Testis (tissue), 3 donors: ENCODE results near the gene PBXIP1. TPM values are rescaled to one million over a fixed set of nuclear protein-coding genes. Genes with fewer than 3 reads are reported as not detected.

Source experiments
- DNase-seq: peaks from one replicate; pipeline ENCODE4 v3.0.0-alpha.2; 2019
- H3K27ac ChIP-seq, 2 donors: fragments of 200-600 bp; sonication (generic); one replicate each; pipeline ENCODE4 v1.5.1; 2019
- H3K27me3 ChIP-seq: fragments of 200-600 bp; sonication (generic); one replicate; pipeline ENCODE4 v1.5.1; 2019
- H3K36me3 ChIP-seq: fragments of 200-600 bp; sonication (generic); one replicate; pipeline ENCODE4 v1.5.1; 2017; ENCODE audit warnings: low read depth; ENCODE audit errors: missing control alignments
- H3K4me1 ChIP-seq: fragments of 200-600 bp; sonication (generic); one replicate; pipeline ENCODE4 v1.5.1; 2019
- H3K4me3 ChIP-seq, 2 donors: fragments of 200-600 bp; sonication (generic); one replicate each; pipeline ENCODE4 v1.5.1; 2017 to 2019
- H3K9me3 ChIP-seq: fragments of 200-600 bp; sonication (generic); one replicate; pipeline ENCODE4 v1.5.1; 2017
- POLR2A ChIP-seq: fragments of 450-650 bp; IDR thresholded peaks from one replicate; pipeline ENCODE4 v1.6.1; 2017; ENCODE audit warnings: antibody characterized with exemption, mild to moderate bottlenecking, moderate library complexity
- WGBS, 2 donors: methylation state at CpG; one replicate each; pipeline ENCODE4 v1.1.5; 2018; 5-methylcytosine and 5-hydroxymethylcytosine counted together
- intact Hi-C: fragments of 100-400 bp; cut with DNase I; formaldehyde crosslinking; loops from one replicate; pipeline ENCODE4 v1.15.1; 2023; ENCODE audit warnings: low total_unique reads
- polyA plus RNA-seq: library from polyadenylated mRNA; stranded (reverse); fragments of 350-450 nt; fragmentation: Illumina TruSeq; extraction: RNeasy Lipid Tissue Mini Kit (QIAGEN cat#74804); gene quantifications from one replicate; pipeline ENCODE4 v1.2.3, GENCODE V29; 2014; ENCODE audit warnings: low read depth, low replicate concordance; ENCODE audit not compliant: insufficient read depth
- total RNA-seq, 2 donors: library from RNA; depleted of rRNA; stranded (reverse); fragments of >200 nt; gene quantifications; one replicate each; pipeline ENCODE4 v1.2.3, GENCODE V29; 2016
- TF ChIP-seq, protein P1 (sequence below), 3 experiments: fragments of 450-650 bp in 2 of 3; fragments of 200-600 bp in 1 of 3; sonication (generic) in 1 of 3; IDR thresholded peaks; one replicate each; pipeline ENCODE4 v1.5.1; 2016 to 2019; ENCODE audit warnings: antibody characterized with exemption in 3 of 3, mild to moderate bottlenecking in 2 of 3, moderate library complexity in 1 of 3

Gene PBXIP1
- total and polyA plus RNA-seq, 3 donors from 2014 or later = 84.1 to 111 (median 87.1) TPM

DNA sequence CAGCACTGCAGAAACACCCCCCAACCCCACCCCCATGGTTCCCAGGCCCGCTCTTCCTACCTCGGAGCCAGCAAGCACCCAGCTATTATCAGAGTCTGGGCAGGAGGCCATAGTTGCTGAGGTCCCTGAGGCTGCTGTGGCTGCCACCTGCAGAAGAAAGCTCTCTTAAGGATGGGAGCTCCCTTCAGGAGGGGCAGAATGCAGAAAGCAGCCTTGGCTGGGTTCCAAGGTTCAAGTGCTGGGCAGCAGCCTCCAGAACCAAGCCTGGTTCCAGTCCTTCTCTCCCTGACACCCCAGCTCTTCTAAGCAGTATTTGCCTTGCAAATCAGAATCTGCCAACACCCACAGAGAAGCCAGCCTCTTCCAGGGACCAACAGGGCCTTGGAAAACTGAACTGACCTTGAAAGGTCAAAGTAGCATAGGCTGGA lies 2.3 kb downstream of the PBXIP1 start:
- DNase-seq = no peak
- WGBS, 2 donors = 64 to 73% methylated on average over 2 of the region's 2 CpGs
- Histone ChIP-seq H3K27me3 (no peaks in the 10 kb centered on the region), H3K36me3 (no peaks in the 10 kb centered on the region), H3K4me3 (no peak overlapping the region), H3K4me1 (peaks cover 46% of the 10 kb centered on the region), H3K27ac (no peak overlapping the region), H3K9me3 (no peaks in the 10 kb centered on the region)
- TF ChIP-seq, protein P1, sequence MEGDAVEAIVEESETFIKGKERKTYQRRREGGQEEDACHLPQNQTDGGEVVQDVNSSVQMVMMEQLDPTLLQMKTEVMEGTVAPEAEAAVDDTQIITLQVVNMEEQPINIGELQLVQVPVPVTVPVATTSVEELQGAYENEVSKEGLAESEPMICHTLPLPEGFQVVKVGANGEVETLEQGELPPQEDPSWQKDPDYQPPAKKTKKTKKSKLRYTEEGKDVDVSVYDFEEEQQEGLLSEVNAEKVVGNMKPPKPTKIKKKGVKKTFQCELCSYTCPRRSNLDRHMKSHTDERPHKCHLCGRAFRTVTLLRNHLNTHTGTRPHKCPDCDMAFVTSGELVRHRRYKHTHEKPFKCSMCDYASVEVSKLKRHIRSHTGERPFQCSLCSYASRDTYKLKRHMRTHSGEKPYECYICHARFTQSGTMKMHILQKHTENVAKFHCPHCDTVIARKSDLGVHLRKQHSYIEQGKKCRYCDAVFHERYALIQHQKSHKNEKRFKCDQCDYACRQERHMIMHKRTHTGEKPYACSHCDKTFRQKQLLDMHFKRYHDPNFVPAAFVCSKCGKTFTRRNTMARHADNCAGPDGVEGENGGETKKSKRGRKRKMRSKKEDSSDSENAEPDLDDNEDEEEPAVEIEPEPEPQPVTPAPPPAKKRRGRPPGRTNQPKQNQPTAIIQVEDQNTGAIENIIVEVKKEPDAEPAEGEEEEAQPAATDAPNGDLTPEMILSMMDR (IDR thresholded peaks at IDR 0.05) = no peak
- no peak for TF ChIP-seq POLR2A
- intact Hi-C loops = loop anchor here (5.0 kb wide), 1 partner anchor 109 kb away; the partner anchor contains the start of gene EFNA4

DNA sequence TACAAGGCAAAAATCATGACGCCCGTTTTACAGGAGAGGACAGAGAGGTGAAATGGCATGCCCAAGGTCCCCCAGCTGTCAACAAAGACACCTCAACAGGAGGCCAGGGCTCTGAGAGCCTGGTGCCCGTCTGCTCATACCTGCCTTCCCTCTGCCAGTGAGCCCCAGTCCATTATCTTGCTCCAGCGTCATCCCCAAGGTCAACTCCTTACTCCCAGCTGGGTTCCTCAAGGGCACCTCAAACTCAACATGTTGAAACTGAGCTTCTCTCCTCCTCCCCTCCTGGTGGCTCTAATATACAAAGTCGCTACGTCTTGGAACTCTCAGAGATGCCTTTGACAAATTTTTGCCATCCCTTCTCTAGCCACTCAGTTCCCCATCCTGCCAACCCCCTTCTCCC lies 3.2 kb downstream of the PBXIP1 start:
- H3K9me3 ChIP-seq = no peaks in the 10 kb centered on the region
- H3K4me1 ChIP-seq = peaks cover 46% of the 10 kb centered on the region
- H3K36me3 ChIP-seq = no peaks in the 10 kb centered on the region
- H3K4me3 ChIP-seq = no peak overlapping the region
- 43 to 70% methylated on average over 6 of the region's 6 CpGs for WGBS, 2 donors
- intact Hi-C loops = loop anchor here (5.0 kb wide), 1 partner anchor 110 kb away; the partner anchor contains the start of gene EFNA4
- DNase-seq = no peak
- no peak overlapping the region for H3K27ac ChIP-seq
- H3K27me3 ChIP-seq = no peaks in the 10 kb centered on the region
- no peak for TF ChIP-seq POLR2A
- TF ChIP-seq, protein P1 (IDR thresholded peaks at IDR 0.05) = no peak

DNA sequence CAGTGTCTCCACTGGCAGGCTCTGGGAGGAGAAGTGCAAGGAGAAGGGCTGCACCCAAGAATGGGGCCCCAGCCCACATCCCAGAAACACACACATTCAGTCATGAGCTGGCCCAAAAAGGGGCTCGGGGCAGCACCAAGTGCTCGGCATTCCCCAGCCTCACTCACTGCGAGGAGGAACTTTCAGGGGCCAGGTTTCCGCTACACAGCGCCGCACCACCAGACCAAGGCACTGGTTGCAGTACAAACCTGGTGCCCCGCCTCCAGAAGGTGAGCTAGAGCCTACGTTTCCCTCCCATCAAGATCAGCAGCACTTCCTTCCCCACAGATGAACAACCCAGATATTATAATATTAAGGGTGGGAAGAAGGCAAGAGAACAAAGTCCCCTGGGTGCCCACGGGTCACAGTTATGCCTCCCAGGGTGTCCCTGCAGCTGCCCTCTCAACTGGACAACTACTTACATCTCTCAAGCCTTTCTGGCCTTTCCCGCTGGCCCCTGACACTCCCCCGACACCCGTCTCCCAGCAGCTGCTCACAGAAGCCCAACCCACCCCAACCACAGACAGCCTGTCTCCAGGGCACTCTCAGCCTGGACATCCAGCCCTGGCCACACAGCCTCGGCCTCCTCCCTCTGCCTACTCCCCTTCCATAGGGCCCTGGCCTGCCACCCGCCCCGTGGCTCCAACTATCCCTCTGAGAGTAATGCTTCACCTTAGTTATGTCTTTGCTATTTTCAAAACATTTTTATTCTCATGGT lies 3.8 kb downstream of the PBXIP1 start:
- intact Hi-C loops = loop anchor here (5.0 kb wide), 1 partner anchor 110 kb away; the partner anchor contains the start of gene EFNA4

DNA sequence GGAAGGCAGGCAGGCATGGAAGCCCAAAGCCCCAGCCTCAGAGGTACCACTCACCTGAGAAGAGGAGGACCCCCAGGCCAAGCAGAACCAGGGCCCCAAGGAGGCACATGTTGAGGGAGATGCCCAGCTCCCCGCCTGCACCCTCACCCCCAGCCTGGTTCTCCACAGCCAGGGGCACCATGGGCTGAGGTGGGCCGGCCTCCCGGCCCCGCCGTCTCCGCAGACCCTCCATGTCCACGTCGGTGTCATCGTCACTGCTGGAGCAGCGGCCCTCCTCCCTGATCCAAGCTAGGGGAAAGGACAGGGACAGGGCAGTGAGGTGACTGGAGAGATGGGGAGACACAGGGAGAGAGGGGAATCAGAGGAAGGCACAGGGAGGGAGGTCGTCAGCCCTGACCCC lies 7.8 kb downstream of the PBXIP1 start:
- no peaks in the 10 kb centered on the region for H3K36me3 ChIP-seq
- H3K9me3 ChIP-seq = no peaks in the 10 kb centered on the region
- peaks cover 30% of the 10 kb centered on the region for H3K4me1 ChIP-seq
- no peak overlapping the region for H3K4me3 ChIP-seq
- H3K27me3 ChIP-seq = no peaks in the 10 kb centered on the region
- TF ChIP-seq, protein P1 (IDR thresholded peaks at IDR 0.05) = no peak
- no peak for TF ChIP-seq POLR2A
- no peak for DNase-seq
- intact Hi-C loops = no loop called here
- no peak overlapping the region for H3K27ac ChIP-seq
- WGBS, 2 donors = 92 to 94% methylated on average over 11 of the region's 11 CpGs

More for the DNA sequence above, 3.8 kb downstream of the PBXIP1 start:
- no peak overlapping the region for H3K4me3 ChIP-seq
- H3K36me3 ChIP-seq = no peaks in the 10 kb centered on the region
- H3K4me1 ChIP-seq = peaks cover 45% of the 10 kb centered on the region
- no peak for TF ChIP-seq POLR2A
- TF ChIP-seq, protein P1 (IDR thresholded peaks at IDR 0.05) = no peak
- H3K27ac ChIP-seq = no peak overlapping the region
- no peaks in the 10 kb centered on the region for H3K9me3 ChIP-seq
- no peak for DNase-seq
- WGBS, 2 donors = 55 to 76% methylated on average over 11 to 15 of the region's 15 CpGs
- H3K27me3 ChIP-seq = no peaks in the 10 kb centered on the region
